Activated T-helper 9 cell treated with anti-CD3 and anti-CD28 coated beads, Interleukin-2, amount 50 U/mL, for 16 hours (primary cell): ENCODE results near the gene ARL2BP.
"Not testable (repeated sequence)": the region's sequence is repeated elsewhere in the genome, so short reads cannot be mapped to it uniquely, and the experiment has no call there.

Experiments used
- DNase-seq: peaks from one replicate; pipeline ENCODE4 v3.0.0-alpha.2; 2020; ENCODE audit warnings: low read depth

Gene ARL2BP

DNA sequence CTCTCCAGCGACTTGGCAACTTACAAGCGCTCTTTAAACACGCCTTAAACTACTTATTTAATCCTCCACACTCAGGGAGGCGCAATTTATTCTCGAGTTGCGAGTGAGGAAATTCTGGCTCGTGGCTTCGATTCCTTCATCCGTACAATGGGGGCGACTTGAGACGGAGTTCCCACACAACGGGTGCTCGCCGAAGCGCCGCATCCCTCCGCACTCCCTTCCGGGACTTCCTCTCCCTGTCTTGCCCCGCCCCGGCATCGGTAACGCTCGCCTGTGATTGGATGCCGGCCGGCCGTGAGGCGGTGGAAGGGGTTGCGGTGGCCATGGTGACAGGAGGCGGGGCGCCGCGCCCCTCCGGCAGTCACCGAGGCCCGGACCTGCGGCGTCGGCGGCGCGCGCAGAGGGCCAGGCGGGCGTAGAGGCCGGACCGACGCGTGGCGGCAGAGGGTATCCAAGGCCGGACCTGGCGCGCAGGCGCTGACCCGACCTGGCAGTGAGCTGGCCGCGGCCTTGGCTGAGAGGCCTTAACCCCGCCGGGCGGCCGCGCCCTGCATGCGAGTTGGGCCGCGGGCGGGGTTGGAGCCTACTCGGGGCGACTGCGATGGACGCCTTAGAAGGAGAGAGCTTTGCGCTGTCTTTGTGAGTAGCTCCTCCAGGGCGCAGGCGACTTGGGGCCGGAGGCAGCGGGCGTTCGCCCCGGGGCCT, at the start of gene ARL2BP:
Gene ARL2BP (plus strand): TSS at position 493 of the 705 bp plus-strand sequence. CDS start 109 bp downstream, at position 602.
- DNase-seq, result peak; percentile 97

DNA sequence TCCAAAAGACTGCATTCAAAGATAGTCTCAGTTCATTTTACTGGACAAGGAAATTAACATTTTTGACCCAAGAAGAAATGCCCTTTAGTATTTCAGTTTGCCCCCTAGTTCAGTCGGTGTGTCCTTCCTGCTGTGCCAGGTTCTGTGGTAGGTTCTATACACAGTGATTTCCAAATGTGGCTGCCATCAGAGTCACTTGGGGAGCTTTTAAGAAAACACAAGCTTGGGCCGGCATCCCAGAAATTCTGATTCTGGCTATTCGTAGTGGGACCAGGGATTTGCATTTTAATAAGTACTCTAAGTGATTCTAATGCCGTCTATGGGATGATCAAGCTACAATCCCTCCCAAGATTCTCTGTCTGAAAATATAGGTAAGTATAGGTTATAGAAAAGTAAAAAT, 48.8 kb upstream of the ARL2BP start:
- no peak for DNase-seq

DNA sequence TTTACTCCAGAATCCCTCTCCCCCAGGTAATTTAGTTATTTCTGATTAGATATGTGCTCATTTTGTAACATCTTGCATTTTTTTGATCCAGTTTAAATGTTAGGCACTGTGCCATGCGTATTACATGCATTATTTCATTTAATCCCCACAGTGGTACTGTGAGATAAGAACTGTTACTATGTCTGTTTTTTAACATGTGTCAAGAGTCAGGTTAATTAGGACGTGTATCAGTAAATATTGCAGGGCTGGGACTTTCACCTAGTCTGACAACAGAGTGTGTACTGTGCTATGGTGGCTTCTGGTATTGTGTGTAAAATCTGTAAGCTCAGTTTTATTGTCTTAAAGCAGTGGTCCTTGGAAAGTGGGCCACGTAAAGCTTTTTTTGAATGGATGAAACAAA, 48.3 kb upstream of the ARL2BP start:
- DNase-seq, result no peak

DNA sequence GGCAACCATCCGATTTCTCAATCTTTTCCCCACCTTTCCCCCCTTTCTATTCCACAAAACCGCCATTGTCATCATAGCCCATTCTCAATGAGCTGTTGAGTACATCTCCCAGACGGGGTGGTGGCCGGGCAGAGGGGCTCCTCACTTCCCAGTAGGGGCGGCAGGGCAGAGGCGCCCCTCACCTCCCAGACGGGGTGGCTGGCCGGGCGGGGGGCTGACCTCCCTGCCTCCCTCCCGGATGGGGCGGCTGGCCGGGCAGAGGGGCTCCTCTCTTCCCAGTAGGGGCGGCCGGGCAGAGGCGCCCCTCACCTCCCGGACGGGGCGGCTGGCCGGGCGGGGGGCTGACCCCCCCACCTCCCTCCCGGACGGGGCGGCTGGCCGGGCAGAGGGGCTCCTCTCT, 44.7 kb upstream of the ARL2BP start:
- not testable (repeated sequence) for DNase-seq

DNA sequence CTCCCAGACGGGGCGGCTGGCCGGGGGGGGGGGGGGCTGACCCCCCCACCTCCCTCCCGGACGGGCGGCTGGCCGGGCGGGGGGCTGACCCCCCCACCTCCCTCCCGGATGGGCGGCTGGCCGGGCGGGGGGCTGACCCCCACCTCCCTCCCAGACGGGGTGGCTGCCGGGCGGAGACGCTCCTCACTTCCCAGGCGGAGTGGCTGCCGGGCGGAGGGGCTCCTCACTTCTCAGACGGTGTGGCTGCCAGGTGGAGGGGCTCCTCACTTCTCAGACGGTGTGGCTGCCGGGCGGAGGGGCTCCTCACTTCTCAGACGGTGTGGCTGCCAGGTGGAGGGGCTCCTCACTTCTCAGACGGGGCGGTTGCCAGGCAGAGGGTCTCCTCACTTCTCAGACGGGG, 44.1 kb upstream of the ARL2BP start:
- not testable (repeated sequence) for DNase-seq

DNA sequence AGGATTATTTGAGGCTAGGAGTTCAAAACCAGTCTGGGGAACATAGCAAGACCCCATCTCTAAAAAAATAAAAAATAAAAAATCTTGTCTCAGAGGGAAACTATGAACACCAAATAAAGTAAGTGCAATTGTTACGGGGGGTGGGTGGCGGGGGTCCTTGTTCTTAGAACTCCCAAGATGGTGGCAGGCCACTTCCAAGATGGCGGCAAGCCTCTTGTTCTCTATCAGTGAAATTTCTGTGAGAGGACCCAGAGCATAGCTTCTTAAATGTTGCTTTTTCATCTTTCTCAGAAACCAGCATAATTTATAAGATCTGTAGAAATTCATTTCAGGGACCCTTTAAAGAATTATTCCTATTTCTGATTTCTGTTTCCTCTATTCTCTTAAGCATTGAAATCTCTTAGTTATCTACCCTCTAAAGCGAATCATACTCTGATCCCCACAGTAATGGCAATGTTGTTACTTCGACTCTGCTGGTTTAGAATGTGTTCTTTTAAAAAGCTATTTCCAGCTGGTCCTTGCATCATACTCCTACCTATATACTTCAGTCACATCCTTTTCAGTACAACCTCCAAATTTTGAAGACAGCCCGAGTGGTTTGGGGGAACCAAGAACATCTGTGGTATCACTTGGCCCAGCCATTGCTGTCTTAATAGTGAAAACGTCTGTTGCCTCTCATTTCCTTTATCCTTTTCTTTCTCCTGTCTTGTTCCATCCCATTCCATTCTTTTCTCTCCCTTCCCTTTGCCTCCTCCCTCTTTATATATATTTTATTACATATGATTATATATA, 42.8 kb upstream of the ARL2BP start:
- DNase-seq, result no peak

DNA sequence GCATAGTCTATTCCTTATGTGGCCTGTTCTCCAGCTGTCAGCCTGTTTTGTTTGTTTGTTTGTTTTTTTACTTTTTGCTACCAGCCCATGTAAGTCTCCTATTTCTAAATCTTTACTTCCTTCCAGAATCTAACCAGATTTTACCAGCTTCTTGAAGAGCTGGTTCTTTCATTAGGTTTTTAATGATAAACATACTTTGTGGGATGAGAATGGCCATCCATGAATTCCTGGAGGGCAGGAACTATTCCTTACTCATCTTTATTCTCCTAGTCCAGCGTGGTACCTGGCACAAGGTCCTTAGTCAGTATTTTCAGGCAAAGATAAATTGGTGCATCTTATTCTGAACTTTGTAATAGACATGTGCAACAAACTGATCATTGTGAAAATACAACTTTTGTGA, 41.6 kb upstream of the ARL2BP start:
- no peak for DNase-seq

DNA sequence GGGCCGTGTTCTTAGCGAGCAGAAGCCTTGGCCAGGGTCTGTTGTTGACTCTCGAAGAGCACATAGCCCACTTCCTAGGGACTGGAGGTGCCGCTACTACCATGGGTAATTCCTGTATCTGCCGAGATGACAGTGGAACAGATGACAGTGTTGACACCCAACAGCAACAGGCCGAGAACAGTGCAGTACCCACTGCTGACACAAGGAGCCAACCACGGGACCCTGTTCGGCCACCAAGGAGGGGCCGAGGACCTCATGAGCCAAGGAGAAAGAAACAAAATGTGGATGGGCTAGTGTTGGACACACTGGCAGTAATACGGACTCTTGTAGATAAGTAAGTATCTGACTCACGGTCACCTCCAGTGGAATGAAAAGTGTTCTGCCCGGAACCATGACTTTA, 40.4 kb upstream of the ARL2BP start:
- no peak for DNase-seq

DNA sequence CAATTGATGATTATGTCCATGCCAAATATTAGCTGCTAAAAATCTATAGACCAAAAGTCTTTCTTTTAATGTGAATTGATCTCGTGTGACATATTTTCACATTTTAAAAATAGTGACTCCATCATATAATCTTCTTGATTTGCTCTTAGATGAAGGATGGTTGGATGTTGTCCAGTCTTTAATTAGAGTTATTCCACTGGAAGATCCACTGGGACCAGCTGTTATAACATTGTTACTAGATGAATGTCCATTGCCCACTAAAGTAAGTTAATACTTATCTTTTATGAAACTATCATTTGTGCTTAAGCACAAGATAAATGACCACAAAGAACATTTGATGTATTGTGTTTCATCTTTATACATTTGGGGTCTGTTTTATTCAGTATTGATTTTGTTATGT, 36.1 kb upstream of the ARL2BP start:
- DNase-seq, result no peak

DNA sequence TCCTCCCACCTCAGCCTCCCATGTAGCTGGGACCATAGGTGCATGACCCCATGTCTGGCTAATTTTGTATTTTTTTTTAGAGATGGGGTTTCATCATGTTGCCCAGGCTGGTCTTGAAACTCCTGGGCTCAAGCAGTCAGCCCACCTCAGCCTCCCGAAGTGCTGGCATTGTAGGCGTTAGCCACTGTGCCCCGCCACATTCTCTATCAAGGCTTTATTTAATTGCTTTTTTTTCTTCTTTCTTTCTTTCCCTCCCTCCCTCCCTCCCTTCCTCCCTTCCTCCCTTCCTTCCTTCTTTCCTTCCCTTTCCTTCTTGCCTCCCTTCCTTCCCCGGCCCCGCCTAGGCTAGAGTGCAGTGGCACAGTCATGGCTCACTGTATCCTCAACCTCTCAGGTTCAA, 35.3 kb upstream of the ARL2BP start:
- DNase-seq, result no peak

DNA sequence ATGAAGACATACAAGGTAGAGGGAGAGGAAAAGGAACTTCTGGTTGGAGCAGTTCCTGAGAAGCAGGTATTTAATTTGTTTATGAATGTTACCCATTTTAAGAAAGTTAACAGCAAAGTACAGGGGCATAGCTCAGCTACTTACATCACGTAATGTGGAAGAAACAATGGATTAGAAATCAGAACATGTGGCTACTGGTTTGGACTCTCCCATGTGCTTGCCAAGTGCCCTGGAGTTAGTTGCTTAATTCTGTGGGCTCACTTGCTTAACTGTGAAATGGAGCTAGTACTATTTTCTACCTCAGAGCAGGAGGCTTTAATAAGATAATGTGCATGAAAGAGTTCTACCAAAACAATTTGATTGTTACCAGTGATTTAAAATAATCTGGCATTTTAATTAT, 31.6 kb upstream of the ARL2BP start:
- no peak for DNase-seq

DNA sequence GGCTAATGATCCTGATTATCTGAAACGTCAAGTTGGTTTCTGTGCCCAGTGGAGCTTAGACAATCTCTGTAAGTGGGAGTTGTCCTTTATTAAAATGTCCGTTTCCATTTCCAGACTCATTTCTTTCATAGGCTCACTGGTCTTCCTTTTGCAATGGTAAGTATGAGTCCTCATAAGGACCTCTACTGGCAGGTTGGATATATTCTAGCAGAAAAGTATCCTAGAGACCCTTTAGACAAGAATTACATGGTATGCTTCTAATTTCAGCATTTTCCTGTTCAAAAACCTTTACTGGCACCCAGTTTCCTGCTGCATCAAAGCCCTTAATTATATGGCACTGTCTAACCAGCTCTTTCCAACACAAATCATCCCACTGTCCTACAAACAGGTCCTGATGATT, 28.1 kb upstream of the ARL2BP start:
- no peak for DNase-seq

DNA sequence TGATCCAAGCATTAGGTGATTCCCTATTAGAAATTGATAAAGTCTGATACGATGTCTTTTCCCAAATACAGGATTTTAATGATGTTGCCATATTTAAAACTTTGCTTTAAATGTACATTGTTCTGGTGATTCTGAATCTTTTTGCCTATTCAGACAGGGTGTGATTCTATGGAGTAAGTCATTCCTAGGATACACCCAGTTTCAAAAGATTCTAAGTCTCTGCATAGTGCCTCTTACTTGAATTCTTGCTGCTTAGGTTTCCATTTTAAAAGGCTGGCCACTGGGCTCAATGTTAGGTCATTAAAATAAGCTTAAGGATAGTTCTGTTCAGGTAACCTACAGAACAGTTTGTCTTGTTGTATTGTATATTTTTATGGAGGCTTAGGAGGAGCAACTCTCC, 22.0 kb upstream of the ARL2BP start:
- DNase-seq, result no peak

DNA sequence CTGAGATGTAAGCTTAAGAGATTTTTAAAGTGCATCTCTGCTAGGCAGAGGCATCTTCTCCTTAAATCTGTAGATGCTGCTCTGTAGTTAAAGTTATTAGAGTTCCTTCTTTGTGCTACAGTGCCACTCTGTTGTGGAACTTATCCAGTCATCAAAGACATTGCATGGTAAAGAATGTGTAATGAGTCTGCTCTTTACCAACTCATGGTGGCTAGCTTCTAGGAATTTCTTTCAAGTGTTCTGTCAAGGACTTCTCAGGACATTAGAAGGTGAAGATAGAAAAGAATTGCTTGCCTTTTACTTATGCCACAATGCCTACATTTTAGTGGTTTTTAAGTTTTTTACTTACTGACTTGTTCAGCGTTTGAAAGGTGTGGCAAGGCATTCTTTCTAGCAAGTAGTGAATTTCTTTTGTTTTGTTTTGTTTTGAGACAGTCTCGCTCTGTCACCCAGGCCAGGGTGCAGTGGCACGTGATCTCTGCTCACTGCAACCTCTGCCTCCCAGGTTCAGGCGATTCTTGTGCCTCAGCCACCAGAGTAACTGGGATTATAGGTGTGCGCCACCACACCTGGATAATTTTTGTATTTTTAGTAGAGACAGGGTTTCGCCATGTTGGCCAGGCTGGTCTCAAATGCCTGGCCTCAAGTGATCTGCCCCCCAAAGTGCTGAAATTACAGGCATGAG, 20.3 kb upstream of the ARL2BP start:
- no peak for DNase-seq

DNA sequence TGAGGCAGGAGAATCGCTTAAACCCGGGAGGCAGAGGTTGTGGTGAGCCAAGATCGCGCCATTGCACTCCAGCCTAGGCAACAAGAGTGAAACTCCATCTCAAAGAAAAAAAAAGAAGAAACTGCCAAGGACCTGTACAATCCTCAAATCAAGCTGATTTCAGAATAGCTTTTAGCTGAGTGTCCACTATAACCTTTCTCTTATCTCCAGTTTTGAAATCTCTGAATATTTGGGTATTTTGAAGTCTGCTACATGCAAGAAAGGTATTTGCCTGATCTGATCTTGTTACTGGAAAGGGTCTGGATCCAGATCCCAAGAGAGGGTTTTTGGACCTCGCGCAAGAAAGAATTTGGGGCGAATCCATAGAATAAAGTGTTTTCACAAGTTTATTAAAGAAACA, 19.1 kb upstream of the ARL2BP start:
- no peak for DNase-seq

DNA sequence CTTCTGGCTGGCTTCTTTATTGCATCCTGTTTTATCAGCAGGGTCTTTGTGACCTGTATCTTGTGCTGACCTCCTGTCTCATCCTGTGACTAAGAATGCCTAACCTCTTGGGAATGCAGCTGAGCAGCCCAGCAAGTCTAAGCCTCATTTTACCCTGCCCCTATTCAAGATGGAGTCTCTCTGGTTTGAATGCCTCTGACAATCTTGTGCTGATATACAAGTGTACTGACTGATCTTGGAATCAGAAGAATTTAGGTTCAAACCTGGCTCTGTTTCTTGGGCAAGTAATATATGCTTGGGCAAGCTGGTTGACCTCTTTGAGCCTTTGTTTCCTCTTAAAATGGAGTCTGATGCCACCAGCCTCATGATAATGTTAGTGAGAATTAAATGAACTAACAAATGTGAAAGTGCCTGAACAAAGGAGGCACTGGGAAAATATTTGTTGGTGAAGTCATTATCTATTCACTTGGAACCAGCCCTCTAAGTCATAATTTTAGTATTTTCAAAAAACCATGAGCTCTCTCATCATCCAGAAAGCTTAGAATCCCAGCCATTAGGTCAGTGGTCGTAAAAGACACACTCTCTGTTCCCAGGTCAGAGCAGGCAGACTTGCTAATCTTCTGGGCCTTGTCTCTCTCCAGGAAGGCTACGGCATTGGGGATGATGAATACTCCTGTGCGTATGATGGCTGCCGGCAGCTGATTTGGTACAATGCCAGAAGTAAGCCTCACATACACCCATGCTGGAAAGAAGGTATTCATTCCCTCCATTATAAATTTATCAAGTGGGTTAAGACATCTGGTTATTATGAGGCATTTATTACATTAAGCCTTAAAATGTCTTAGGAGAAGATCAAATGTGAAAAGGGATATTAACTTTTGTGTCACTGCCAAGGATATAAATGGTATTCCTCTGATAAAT, 18.1 kb upstream of the ARL2BP start:
- no peak for DNase-seq

DNA sequence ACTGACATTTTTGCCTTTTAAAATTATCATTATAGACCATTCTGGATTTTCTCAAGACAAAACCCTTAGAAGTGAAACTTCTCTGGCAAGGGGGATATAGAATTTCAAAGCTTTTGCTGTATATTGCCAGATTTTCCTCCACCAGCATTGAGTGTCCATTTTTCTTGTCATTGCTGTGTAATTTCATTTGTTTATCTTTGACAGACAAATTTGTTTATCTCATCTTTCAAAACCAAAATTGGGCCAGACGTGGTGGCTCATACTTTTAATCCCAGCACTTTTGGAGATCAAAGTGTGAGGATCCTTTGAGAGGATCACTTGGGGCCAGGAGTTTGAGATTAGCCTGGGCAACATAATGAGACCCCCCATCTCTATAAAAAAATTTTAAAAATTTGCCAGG, 16.0 kb upstream of the ARL2BP start:
- DNase-seq, result no peak

DNA sequence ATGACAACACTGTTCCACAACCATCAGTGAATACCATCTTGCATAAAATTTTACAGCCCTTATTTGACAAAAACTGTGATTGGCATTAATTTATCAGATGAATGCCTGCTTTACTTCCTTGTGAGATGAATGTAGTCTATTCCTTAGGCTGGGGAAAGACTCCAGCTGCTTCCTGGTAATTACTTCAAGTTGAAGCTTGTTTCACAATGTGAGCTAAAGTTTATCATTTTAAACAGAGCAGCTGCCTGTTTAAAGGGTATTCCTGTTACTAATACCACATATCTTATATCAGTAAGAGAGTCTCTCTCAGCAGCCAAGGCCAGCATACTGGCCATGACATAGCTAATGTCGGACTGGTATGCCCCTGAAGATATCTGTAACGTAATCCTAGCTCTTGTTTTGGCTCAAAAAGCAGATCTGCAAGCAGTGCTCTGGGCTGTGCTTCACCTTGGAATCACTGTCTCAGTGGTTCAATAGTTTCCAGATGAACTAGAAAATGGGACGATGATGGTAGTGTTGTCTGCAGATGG, 13.2 kb upstream of the ARL2BP start:
- DNase-seq, result no peak

DNA sequence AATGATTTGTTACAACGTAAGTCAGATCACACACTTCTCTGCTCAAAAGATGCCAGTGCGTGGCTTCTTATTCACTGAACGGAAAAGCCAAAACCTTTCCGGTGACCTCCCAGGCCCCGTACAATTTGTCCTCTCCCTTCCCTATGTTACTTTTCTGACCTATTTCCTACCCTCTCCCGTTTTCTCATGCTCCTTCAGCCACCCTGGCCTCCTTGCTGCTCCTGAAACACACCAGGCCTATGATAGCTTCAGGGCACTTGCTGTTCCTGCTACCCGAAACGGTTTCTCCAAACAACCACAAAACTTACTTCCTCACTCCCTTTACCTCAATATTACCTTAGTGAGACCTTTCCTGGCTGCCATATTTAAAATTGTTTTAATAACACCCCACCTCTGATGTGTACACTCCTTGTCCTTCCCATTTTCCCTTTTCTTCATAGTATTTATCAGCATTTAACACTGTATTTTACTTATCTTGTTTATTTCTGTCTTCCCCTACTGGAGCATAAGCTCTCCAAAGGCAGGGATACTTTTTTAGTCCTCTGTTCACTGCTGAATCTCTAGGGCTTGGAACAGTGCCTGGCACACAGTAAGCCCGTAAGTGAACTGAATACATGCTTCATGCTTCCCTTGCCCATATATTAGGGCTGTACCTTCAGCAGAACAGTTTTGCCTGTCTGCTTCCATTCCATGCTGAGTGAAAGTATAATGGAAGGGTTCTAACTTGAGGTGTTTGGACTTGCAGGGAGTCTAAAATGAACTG, 10.9 kb upstream of the ARL2BP start:
- DNase-seq, result no peak

DNA sequence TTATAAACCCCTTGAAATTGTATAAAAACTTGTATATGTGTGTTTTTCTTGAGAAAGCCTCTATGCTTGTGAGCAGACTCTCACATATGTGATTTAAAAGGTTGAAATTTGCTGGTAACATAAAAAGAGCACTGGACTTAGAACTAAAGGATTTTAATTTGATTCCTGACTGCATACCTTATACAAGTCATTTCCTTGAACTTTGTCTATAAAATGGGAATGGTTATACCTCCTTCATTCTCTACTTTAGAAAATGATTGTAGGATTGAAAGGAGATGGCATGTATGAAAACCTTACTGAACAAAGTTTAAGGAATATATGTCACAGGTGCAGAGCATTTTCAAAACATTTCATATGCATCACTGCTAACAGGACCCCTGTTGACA, 10.4 kb upstream of the ARL2BP start:
- no peak for DNase-seq
